ENCODE measurements around the gene BASP1. TPM values are rescaled to one million over a fixed set of nuclear protein-coding genes. Genes with fewer than 3 reads are reported as not detected.

Gene BASP1
- total RNA-seq, 1 donor from 2014 or later, result 158 TPM

DNA sequence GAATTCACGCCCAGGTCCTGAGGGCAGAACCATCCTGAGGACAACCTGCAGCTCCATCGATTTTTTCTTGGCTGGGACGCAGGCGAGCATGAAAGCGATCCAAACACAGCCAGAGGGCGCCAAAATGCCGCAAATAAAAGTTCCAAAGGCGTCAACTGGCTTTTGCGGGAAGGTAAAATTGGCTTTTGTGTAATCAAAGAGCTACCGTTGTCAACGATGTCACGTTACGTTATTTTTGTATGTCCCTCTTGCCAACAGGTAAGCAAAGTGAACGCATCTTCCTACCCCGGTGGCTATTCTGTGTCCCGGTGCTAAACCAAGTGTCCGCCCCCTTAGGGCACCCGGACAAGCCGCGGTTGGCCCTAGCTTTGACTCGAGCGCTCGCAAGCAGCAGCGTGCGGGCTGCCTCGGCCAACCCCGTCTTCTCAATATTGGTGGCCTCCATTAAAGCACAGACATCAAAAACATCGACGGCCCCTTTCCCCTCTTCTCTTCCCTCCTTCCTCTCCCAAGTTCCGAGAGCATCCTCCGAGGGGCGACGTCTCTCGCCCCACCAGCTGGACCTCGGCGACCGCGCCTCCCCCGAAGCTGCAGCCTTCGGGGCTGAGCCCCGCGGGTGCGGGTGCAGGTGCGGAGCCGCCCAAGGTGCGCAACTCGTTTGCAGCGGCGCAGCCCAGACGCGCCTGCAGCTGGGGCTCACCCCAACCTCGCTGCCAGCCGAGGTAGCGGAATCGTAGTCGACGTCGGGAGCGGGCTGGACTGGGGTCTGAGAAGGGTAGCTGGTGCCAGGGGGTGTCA is 1.1 kb upstream of the BASP1 start:
- TF ChIP-seq EZH2phosphoT487 (IDR thresholded peaks at IDR 0.05), result peak; percentile 30
- peak; percentile 27 for TF ChIP-seq EZH2 (IDR thresholded peaks at IDR 0.05)
- TF ChIP-seq, protein P1, sequence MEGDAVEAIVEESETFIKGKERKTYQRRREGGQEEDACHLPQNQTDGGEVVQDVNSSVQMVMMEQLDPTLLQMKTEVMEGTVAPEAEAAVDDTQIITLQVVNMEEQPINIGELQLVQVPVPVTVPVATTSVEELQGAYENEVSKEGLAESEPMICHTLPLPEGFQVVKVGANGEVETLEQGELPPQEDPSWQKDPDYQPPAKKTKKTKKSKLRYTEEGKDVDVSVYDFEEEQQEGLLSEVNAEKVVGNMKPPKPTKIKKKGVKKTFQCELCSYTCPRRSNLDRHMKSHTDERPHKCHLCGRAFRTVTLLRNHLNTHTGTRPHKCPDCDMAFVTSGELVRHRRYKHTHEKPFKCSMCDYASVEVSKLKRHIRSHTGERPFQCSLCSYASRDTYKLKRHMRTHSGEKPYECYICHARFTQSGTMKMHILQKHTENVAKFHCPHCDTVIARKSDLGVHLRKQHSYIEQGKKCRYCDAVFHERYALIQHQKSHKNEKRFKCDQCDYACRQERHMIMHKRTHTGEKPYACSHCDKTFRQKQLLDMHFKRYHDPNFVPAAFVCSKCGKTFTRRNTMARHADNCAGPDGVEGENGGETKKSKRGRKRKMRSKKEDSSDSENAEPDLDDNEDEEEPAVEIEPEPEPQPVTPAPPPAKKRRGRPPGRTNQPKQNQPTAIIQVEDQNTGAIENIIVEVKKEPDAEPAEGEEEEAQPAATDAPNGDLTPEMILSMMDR (IDR thresholded peaks at IDR 0.05), result peak; percentile 78
- peak; percentile 93 for DNase-seq (ENCODE audit: low spot score)
- Histone ChIP-seq H3K27ac (peak overlapping the region; percentile 23), H3F3A (ENCODE audit: low read depth) (peaks cover 27% of the 10 kb centered on the region), H3K79me2 (ENCODE audit: low read depth) (peaks cover 68% of the 10 kb centered on the region), H3K4me3 (peak overlapping the region; percentile 93), H3K4me1 (peaks cover 60% of the 10 kb centered on the region), H2AFZ (replicated peaks) (peak overlapping the region; percentile 58), H3K27me3 (no peaks in the 10 kb centered on the region), H3K36me3 (no peaks in the 10 kb centered on the region), H4K20me1 (ENCODE audit: low read depth) (peaks cover 27% of the 10 kb centered on the region), H3K4me2 (peak overlapping the region; percentile 71), H3K9ac (no peak overlapping the region), H3K9me3 (ENCODE audit: low read depth) (no peaks in the 10 kb centered on the region)
- Mint-ChIP-seq H3K4me3 (peak overlapping the region; percentile 91), H3K36me3 (peaks cover 22% of the 10 kb centered on the region), H3K27ac (peak overlapping the region; percentile 42), H3K4me1 (peaks cover 32% of the 10 kb centered on the region), H3K9me3 (peaks cover 9% of the 10 kb centered on the region), H3K27me3 (ENCODE audit: insufficient read depth, low read depth) (peaks cover 12% of the 10 kb centered on the region)

DNA sequence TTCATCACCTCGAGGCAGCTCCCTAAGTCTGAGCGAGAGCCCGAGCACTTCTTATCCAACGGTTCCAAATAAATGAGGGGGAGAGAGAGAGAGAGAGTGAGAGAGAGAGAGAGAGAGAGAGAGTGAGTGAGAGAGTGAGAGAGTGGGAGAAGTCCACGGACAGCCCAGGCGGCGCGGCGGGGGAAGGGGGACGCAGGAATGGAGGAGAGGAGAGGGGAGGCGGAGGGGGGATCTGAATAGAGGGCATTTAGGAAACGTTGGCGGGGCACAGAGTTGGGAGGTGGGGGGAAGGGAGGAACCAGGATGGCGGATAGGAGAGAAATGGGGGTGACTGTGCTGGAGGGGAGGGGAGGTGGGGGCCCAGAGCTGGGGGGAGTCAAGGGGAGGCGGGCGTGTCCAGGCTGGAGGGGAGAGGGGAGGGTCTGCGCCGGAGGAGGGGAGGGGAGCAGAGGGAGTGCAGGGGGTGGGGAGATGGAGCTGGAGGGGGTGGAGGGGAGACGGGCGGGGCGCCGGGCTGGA is 398 bp upstream of the BASP1 start:
- peak overlapping the region; percentile 42 for H3K27ac Mint-ChIP-seq
- peak overlapping the region; percentile 91 for H3K4me3 Mint-ChIP-seq
- H3K27me3 ChIP-seq, result no peaks in the 10 kb centered on the region
- DNase-seq (ENCODE audit: low spot score), result peak; percentile 86
- peaks cover 60% of the 10 kb centered on the region for H3K4me1 ChIP-seq
- H3K4me3 ChIP-seq, result peak overlapping the region; percentile 93
- H3K36me3 Mint-ChIP-seq, result peaks cover 27% of the 10 kb centered on the region
- peak overlapping the region; percentile 71 for H3K4me2 ChIP-seq
- no peak overlapping the region for H3K9ac ChIP-seq
- H4K20me1 ChIP-seq (ENCODE audit: low read depth), result peaks cover 34% of the 10 kb centered on the region
- H3K9me3 ChIP-seq (ENCODE audit: low read depth), result no peaks in the 10 kb centered on the region
- H3K27me3 Mint-ChIP-seq (ENCODE audit: insufficient read depth, low read depth), result peaks cover 9% of the 10 kb centered on the region
- no peaks in the 10 kb centered on the region for H3K36me3 ChIP-seq
- peaks cover 27% of the 10 kb centered on the region for H3F3A ChIP-seq (ENCODE audit: low read depth)
- H3K9me3 Mint-ChIP-seq, result peaks cover 10% of the 10 kb centered on the region
- H3K27ac ChIP-seq, result peak overlapping the region; percentile 23
- TF ChIP-seq, protein P1 (IDR thresholded peaks at IDR 0.05), result no peak
- no peak for TF ChIP-seq EZH2 (IDR thresholded peaks at IDR 0.05)
- no peak for TF ChIP-seq EZH2phosphoT487 (IDR thresholded peaks at IDR 0.05)
- peak overlapping the region; percentile 58 for H2AFZ ChIP-seq (replicated peaks)
- peaks cover 74% of the 10 kb centered on the region for H3K79me2 ChIP-seq (ENCODE audit: low read depth)
- H3K4me1 Mint-ChIP-seq, result peaks cover 33% of the 10 kb centered on the region

DNA sequence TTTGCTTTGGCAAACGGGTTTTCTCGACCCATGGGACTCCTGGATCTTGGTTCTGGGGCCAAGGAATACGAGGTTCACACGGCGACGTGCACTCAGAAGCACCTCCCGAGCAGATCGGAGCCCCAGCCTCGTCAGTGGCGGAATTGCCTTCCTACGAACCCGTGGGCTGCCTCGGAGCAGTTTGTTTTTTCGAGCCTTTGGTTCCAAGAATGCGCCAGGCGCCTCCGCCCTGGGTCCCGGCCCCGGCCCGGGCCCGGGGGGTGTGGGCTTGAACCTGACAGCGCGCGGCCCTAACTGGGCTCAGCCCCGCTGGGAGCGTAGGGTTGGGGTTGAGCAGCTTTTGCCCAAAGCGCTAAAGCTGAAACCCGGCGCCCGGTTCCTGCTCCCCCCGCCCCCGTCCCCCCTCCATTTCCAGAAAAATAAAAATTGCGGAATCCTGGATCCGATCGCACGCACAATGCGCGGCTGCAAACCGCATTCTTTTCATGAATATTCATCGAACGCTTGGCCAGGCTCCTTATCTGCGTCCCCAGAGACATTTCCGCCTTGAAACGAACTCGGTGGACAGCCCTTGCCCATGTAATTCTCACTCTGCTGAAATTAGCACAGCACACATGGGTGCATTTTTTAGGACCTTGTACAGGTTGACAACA is 1.0 kb downstream of the BASP1 start:
- Mint-ChIP-seq H3K36me3 (peaks cover 41% of the 10 kb centered on the region), H3K27me3 (ENCODE audit: insufficient read depth, low read depth) (peaks cover 9% of the 10 kb centered on the region), H3K27ac (peak overlapping the region; percentile 95), H3K4me3 (peak overlapping the region; percentile 96), H3K9me3 (peaks cover 24% of the 10 kb centered on the region), H3K4me1 (peaks cover 41% of the 10 kb centered on the region)
- TF ChIP-seq EZH2 (IDR thresholded peaks at IDR 0.05), result no peak
- TF ChIP-seq, protein P1 (IDR thresholded peaks at IDR 0.05), result no peak
- no peak for TF ChIP-seq EZH2phosphoT487 (IDR thresholded peaks at IDR 0.05)
- Histone ChIP-seq H3K4me2 (peak overlapping the region; percentile 97), H3K27ac (no peak overlapping the region), H2AFZ (replicated peaks) (no peak overlapping the region), H4K20me1 (ENCODE audit: low read depth) (peaks cover 48% of the 10 kb centered on the region), H3K27me3 (no peaks in the 10 kb centered on the region), H3K9ac (peak overlapping the region; percentile 52), H3K4me1 (peaks cover 63% of the 10 kb centered on the region), H3K36me3 (no peaks in the 10 kb centered on the region), H3K9me3 (ENCODE audit: low read depth) (no peaks in the 10 kb centered on the region), H3F3A (ENCODE audit: low read depth) (peaks cover 25% of the 10 kb centered on the region), H3K79me2 (ENCODE audit: low read depth) (peaks cover 84% of the 10 kb centered on the region), H3K4me3 (peak overlapping the region; percentile 93)
- peak; percentile 46 for DNase-seq (ENCODE audit: low spot score)
